Activated CD4-positive, CD25-positive, alpha-beta regulatory T cell treated with anti-CD3 and anti-CD28 coated beads, Interleukin-2, amount 50 U/mL, for 16 hours (primary cell): Measurements from ENCODE around the gene KPTN.

Experiments used
- DNase-seq: peaks from one replicate; pipeline ENCODE4 v3.0.0-alpha.2; 2020; ENCODE audit warnings: low read depth, low spot score

KPTN gene

DNA sequence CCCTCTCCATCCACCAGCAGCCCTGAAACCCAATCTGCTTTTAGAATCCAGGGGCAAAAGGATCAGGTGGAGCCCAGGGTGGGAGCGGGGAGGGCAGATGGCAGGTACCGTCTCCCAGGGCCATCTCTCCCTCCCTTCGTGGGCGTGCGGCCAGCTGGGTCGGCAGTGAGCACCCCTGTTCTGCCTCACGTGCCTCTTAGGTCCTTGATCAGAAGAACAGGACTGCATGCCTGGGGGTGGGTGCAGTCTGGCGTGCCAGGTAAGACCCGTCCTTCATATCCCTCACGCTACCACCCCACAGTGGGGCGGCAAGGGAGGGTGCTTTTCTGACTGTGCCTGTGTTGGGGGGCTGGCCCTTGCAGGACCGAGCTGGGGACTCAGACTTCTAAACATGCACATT is 14.3 kb downstream of the KPTN start:
- no peak for DNase-seq

GRCh38 chr19:47469363-47469700 is 14.7 kb downstream of the KPTN start:
- DNase-seq: no peak

DNA sequence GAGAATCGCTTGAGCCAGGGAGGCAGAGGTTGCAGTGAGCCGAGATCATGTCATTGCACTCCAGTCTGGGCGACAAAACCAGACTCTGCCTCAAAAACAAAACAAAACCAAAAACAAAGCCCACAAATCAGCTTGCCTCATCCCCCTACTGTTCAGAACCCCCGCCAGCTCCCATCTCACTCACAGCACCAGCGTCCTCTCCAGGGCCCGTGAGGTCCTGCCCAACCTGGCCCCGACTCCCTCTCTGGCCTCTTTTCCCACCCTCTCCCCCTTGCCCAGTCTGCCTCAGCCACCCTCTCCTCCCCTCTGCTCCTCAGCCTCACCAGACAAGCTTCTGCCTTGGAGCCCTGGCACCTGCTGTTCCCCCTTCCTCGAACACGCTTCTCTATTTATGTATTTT is 16.1 kb downstream of the KPTN start:
- DNase-seq: no peak

DNA sequence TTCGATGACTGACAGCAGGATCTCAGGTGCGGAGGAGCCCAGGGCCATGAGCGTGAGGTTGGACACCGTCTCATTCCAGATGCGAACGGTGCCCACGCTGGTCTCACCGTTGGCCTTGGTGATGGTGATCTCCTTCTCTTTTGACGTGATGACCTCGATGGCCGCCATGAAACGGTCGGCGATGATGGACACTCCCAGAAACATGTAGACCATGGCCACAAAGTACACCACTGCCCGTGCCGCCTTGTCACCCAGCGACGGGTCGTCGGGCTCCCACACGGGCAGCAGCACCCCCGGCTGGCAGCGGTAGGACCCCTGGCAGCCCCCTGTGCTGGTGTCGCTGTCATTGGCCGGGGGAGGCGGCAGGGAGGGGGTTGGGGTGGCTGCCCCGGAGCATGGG is 18.1 kb downstream of the KPTN start:
- no peak for DNase-seq

DNA sequence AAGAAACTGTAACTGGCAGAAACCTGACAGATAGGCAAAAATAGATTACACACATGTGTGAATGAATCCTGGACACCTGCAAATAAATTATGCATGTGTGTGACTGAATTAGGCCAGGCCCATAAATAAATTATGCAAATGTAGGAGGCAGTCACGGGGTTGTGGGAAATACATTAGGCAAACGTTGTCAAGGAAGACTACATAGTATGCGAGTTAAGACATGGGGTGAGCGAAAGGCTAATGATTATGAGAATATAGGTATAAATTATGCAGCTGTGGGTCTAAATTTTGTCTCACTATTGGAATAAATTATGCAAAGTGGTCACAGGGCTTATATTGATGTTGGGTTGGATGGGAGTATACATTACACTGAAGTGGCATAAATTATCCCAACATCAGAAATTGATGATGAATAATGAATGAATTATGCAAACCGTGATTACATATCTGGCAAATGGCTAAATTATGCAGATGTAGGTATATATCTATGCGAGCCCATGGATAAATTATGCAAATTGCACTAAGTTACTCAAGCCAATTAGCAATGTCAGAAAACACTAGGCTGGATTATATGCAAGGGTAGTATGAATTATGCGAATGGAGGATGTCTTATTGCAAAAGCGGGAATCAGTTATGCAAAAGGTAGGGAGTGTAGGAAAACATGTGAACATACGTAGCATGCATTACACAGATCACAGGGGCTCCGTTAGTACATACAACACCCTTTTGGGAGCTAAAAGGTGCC is 19.2 kb downstream of the KPTN start:
- no peak for DNase-seq

- no peak for DNase-seq
Observed at GRCh38 chr19:47461876-47462275, 22.1 kb downstream of the KPTN start.

- no peak for DNase-seq
Observed at GRCh38 chr19:47459477-47459876, 24.5 kb downstream of the KPTN start.

DNA sequence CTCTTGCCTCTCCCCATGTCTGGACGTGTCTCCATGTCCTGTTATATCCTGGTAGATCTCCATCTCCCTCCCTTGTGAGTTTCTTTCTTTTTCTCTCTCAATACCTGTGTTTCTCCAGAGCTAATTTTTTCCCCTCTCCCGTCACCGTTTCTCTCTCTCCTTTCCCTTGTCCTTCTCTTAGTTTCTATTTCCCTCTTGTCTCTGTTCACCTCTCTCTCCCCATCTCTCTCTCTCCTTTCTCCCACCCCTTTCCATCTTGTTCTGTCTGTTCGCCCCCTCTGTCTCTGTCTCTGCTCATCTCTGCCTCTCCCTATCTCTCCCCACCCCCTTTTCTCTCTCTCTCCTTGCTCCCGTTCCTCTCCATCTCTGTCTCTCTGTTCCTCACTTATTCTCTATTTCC is 25.3 kb downstream of the KPTN start:
- DNase-seq: no peak

- no peak for DNase-seq
Observed at GRCh38 chr19:47456721-47457474, 27.1 kb downstream of the KPTN start.

GRCh38 chr19:47450478-47450877 is 33.5 kb downstream of the KPTN start:
- DNase-seq: no peak

DNA sequence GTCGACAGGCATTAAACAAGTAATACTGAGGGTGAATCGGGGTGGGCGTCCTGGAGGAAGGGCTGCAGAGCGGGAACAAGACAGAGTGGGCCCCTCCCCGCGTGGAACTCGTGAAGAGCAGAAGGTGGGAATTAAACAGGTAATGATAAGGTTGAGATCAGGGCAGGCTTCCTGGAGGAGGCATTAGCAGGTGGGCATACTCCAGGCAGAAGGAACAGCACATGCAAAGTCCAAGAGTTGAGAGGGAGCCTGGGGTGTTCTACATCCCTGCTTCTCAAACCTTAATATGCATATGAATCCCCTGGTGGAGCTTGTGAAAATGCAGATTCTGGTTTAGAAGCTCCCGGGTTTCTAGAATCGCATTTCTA is 35.7 kb downstream of the KPTN start:
- no peak for DNase-seq

- DNase-seq: no peak
Observed at GRCh38 chr19:47447470-47448359, 36.3 kb downstream of the KPTN start.

GRCh38 chr19:47446534-47447469 is 37.2 kb downstream of the KPTN start:
- DNase-seq: no peak

- DNase-seq: peak; percentile 41
Observed at GRCh38 chr19:47445937-47446402, 38.0 kb downstream of the KPTN start.

- no peak for DNase-seq
Observed at GRCh38 chr19:47445527-47445926, 38.5 kb downstream of the KPTN start.

- no peak for DNase-seq
Observed at GRCh38 chr19:47444388-47444821, 39.6 kb downstream of the KPTN start.

DNA sequence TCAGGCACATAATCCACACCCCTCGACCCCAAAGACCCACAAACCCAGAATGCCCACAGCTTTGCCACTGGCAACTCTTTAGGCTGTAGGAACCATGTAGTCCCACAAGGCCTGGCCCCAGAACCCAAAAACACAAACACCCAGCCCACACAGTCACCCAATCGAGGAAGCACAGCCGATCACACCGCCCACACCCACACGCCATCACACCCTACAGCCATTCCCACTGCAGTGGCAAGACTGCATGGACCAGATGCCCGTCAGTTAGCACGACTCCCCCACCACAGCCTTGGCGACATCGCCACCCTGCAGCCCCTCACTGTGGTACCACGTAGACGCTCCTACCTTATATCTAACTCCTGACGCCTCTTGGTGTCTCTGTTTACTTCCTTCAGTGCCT is 40.7 kb downstream of the KPTN start:
- no peak for DNase-seq

DNA sequence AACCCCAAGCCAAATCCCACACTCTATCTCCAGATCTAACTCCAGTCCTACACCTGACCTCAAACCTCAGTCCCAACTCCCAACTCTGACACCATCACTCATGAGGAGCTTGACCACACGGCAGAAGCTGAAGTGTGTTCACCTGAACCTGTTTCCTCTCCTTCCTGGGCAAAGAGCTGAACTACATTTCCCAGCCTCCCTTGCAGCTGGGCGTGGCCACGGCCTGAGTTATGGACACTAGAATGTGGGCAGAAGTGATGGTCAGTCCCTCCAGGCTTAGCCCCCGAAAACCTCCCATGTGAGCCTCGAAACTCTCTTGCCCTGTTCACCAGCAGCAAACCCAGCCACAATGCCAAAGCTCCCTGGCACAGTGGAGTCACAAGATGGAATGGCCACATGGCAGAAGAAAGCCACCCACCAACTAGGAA is 45.2 kb downstream of the KPTN start:
- DNase-seq: no peak

- DNase-seq: no peak
Observed at GRCh38 chr19:47437500-47437899, 46.5 kb downstream of the KPTN start.

GRCh38 chr19:47436712-47437401 is 47.2 kb downstream of the KPTN start:
- DNase-seq: peak; percentile 84
